Brain pericyte (primary cell): ENCODE results near the gene ACOT12.
A peak's percentile ranks its signal among the peaks of the same experiment; 100 is the strongest.
"Not testable (repeated sequence)": the region's sequence is repeated elsewhere in the genome, so short reads cannot be mapped to it uniquely, and the experiment has no call there.

Experiments used
- DNase-seq: peaks from one replicate; pipeline ENCODE4 v3.0.0-alpha.2; 2012; ENCODE audit warnings: low read depth, low spot score

The ACOT12 gene

DNA sequence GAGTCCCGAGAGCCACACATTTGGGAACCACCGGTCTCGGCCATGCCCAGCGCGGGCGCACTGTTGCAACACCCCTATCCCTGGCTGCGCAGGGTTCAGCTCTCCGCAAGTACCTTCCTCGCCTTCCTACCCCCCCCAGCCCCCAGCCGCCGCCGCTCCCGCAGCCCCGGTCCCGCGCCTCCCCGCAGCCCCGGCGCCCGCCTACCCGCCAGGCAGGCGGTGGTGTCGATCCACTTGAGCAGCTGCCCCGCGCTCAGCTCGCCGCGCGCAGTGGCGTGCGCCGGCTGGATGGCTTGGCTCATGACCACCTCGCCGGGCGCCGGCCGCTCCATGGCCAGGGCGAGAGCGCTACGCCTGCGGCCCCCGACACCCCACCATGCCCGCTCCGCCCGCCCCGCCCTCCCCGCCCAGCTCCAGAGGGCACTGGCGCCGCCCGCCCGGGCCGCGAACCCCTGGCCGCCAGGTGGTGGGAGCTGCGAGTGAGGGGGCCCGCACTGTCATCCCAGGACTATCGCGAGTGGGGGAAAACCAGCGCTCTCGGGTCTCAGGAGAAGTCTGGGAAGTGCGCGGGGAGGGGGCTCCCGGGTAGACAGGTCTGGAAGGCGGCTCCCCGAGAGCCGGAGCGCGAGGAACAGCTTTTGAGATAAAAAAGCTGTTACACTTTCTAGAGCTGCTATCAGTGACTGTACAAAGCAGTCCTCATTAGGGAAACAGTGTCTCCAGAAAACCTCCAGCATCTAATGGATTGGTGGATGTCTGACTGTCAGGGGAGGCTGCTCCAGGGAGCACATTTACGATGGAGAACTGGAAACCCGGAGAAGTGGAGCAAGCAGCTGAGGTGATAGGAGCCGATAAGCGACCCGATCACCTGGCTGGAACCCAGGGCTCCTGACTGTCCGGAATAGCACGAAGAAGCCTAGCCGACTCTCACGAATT lies at the start of gene ACOT12:
Gene ACOT12, minus strand, starts transcription at position 352 of the 936 bp plus-strand sequence. Its CDS starts 20 bp downstream, at position 332.
- no peak for DNase-seq

DNA sequence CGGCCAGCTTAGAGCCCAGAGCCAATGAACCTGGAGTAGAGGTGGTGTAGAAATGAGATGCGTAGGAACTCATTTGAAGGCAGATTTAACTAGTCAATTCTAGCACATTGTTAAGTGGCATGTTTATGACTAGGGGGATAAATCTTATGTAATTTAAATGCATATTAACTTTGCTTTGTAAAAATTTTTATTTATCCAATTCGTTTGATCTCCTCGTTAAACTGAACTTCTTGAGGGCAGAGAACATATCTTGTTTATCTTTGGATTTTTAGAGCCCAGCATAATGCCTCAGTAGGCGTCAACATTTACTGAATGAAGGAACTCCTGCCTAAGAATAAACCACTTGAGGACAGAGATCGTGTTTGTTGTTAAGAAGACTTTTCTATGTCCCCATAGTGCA lies 41.1 kb upstream of the ACOT12 start:
- DNase-seq = no peak

DNA sequence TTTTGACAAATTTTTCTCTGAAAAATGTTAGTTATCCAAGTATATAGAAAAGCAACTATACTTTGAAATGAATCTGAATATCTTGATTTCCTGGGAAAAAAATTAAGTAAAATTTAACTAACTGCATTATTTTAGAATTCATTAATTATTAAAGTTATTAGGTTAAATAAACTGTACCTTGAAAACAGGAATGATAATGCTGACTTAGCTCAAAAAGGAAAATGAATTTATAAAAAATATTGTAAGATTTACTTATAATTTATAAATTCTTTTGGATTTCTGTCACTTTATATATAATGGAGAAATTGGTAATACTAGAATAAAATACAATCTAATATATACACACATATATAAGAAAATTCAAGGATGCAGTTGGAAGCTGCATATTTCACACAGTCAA lies 36.1 kb upstream of the ACOT12 start:
- DNase-seq = no peak

DNA sequence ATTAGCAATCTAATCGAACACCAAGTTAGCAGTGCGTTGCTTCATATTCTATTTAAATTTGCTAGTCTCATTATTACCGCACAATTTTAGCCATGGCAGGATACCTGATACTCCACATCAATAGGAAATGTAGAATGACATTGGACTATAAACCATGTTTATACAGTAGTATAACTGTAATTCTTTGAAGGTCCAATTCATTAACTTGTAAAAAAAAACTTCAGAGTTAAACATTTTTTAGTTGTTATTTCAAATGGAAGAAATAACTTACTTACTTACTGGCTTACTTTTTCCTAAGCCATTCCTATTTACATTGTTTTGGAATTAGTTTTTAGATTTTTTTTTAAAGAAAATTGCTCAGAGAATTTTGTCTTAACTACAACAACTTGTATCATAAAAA lies 35.4 kb upstream of the ACOT12 start:
- no peak for DNase-seq

DNA sequence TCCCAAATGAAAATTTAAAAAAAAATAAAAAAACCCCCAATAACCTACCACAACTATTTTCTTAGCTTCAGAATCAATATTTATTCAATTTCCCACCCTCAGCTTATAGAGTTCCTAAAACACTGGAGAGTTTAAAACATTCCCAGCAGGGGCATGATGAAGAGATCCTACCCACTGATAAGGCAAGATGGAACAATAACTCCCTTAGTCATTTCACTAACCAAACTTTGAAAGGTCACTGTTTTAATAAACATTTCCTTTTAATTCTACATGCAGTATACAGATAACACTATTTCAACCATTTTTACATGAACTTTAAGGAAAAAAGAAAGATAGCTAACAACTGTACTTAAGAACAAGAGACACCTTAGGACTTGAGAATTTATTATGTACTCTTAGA lies 34.9 kb upstream of the ACOT12 start:
- DNase-seq = peak; percentile 34

DNA sequence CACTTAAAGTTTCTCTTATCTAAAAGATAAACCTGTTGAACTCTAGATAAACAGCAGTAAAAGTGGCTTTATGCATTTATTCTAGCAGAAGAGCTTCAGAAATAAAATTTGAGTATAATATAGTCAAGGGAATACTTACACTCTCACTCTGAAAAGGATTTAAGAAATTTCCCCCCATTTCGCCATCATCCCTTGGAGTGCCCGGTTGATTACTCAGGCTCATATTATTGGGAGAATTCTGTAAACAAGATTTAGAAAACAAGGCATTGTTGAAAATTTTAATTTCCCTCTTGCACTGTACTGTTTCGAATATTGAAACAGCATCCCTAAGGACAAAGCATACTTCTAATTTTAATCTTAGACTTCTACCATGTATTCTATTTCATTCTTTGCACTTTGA lies 34.5 kb upstream of the ACOT12 start:
- no peak for DNase-seq

DNA sequence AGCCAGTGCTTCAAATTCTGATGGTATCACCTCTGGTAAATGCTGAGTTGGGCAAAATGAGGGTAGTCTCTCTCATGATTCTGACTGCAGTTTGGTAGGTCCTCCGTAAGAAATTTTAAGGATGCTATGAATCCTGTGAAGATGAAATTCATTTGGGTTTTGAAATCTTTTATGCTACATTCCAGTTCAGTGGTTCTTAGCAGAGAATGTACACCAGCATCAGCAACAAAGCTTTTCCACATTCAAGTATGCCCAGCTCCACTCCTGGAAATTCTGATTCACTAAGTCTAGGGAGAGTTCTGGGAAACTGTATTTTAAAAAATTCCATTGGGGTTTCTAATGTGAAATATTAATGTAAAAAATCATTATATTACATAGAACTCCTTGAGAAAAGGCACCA lies 33.6 kb upstream of the ACOT12 start:
- DNase-seq = no peak

DNA sequence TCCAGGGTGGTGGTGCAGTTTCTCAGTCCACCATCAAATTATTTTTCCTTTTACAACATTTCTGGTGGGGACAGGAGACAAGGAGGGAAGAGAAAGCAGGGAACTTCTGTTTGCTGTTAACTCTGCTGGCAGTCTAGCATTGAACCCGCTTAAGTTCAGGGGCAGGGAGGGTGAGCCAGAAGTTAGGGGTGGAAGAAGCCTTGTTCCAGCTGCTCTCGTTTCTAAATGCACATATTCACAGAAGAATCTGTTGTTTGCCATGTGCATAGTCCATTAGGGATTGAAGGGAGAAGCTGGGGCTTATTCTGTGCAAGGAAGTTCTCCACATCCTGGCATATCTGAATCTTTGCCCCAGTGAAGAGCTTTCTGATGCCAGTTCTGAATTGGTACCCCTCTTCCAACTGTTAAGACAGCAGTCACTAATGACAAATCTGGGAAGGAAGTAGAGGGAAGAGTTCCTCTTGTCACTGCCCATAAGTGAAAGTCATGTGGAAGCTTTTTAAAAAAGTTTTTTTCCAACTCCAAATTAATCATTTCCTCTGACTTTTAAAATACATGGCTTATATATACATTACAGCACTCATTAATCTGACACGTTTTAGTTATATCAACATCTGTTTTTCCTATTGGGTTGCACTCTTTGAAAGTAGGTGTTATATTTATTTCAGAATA lies 32.6 kb upstream of the ACOT12 start:
- DNase-seq = no peak

DNA sequence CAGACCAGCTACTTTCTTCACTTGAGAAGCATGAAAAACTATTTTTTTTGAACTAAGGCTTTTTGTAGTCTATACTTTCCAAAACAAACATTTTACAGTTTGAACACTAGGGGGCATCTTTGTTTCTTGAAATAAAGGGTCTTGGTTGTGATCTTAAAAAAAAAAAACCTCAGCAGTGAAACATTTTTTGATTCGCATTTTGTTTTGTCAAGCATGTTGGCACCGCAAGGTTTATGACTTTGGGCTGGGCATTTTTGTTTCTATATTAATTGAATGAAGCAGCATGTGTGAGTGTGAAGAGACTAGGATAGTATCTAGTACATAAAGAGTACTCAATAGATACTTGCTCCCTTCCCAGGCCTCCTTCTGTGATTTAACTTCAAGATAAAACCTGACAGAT lies 31.6 kb upstream of the ACOT12 start:
- no peak for DNase-seq

DNA sequence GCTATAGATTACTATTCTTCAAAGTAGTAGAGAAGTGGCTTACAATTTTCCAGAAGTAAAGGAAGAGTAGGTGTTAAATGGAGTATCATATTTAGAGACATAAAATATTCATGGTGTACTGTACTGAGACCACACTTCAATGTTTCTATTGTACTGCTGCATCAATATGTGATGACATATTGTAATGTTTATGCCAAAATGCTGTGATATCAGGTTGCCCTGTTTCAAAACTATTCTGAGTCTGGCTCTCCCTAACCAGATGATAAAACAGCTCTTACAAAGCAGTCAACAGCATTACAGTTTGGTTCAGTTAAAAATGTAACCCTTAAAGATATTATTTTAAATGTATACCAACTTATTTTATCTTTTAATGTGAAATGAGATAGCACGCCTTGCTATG lies 30.8 kb upstream of the ACOT12 start:
- no peak for DNase-seq

DNA sequence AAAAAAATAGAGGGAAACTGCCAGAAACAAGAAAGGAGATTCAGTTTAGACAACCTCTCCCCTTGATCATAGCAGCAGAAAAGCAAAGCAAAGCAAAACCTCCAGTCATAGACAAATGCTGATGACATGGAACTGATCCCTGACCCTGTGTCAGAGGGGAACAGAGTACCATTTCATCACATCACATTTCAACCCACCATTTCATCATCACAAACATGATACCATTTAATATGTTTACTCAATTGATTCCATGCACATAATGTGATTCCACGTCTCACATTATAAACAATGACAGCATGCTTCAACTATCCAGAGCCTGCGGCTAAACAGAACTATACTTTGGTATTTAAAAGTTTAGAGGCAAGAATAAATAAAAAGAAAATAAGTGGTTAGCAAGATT lies 28.7 kb upstream of the ACOT12 start:
- peak; percentile 63 for DNase-seq

DNA sequence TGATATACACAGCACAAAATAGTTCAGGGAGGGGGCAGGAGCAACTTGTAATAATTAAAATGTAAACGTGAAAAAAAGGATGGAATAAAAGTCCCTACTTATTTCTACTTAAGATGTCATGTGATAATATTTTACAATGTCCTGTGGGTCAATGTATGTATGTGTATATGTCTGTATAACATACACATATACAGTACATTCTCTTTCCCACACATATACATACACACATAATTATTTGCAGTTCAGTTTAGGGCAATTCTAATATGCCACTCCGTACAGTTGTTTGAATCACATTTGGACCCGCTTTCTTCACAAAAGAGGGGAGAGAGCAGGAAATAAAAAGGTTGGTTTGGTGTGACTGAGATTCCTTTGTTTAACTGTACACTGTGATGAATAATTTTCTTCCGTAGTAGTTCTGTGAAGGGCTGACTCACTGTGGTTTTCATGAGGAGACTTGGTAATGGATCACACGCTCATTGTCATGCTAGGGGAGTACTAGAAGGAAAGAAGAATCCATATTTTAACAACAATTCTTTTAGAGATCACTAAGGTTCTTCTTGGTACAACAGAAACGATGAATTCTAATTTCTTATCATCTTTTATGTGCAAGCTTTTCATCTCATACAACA lies 26.2 kb upstream of the ACOT12 start:
- DNase-seq = peak; percentile 43

DNA sequence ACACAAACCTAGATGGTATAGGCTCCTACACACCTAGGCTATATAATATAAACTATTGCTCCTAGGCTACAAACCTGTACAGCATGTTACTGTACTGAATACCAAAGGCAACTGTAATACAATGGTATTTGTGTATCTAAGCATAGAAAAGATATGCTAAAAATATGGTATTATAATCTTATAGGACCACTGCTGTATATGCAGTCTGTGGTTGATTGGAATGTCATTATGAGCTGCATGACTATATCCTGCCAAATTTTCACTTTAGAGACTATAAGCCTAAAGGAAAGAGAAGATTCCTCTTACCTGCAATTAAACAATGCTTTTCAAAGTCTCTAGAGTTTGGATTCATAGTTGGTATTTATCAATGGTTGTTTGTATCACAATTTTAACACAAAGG lies 24.7 kb upstream of the ACOT12 start:
- no peak for DNase-seq

DNA sequence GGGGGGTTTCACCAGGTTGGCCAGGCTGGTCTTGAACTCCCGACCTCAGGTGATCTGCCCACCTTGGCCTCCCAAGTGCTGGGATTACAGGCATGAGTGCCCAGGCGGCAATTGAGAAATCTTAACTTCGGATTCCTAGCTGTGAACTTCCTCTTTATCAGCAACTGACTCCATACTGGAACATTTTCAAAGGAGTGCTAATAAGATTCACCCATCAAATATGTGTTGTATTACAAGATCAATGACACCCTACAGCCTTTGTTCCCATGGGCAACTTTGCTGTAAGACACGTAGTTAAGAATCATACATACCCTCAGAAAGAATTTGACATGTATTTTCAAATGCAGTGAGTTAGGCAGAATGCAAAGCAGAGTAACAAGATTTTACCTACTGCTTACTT lies 23.1 kb upstream of the ACOT12 start:
- DNase-seq = no peak

DNA sequence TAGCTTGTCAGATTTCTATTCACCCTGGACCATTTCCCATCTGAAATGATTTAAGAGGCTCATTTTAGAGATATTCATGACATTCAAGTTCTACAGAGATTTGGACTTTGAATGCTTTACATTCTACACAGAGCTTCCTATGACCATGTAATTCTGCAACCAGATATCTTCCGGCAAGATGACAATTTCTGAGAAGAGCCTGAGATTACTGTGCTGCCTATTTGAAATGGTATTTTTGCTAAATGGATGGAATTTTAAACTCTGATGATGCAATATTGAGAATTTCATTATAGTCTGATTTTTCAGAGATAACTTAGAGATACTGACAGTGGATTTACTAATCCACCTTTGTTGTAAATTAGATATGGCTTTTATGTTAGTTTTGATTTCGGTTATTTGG lies 16.0 kb upstream of the ACOT12 start:
- DNase-seq = no peak

DNA sequence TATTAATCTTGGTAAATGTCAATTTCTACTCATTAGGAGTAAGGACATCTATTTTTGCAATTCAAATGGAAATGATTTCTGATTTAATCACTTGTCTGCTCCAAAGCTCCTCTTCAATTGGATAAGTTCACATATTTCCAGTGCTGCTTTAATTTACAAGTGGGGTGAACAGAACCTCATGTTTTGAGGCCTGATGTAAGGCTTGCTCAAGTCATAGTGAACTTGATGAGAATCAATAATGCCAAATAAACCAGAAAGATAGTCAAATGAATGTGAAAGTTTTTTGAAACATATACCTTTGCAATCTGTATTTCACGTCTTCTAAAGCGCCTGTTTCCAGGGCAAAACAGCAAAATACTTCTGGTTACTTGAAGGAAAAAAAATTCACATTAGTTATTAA lies 15.4 kb upstream of the ACOT12 start:
- DNase-seq = no peak

DNA sequence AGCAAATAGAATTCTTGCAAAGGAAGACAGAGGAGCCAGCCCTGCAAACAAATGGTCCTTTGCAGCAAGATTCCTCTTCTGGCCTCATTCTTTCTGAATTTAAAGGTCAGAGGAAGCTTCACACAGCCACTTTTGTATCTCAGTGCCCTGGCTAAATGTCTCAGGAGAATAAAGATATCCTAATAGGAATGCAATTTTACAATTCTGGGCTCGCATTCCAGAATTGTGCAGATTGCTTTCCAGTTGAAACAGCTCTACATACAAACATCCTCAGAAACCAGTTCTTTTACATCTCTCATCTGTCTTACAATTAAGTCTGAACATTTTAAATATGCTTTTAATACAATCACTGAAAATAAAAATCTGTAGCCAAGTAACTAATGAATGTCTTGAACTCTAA lies 14.6 kb upstream of the ACOT12 start:
- DNase-seq = no peak

DNA sequence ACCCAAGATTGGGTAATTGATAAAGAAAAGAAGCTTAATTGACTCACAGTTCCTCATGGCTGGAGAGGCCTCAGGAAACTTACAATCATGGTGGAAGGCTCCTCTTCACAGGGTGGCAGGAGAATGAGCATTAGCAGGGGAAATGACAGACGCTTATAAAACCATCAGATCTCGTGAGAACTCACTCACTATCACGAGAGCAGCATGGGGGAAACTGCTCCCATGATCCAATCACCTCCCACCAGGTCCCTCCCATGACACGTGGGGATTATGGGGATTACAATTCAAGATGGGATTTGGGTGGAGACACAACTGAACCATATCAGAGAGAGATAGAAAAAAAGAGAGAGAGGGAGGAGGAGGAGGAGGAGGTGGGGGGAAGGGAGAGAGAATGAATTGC lies 13.9 kb upstream of the ACOT12 start:
- DNase-seq = not testable (repeated sequence)

DNA sequence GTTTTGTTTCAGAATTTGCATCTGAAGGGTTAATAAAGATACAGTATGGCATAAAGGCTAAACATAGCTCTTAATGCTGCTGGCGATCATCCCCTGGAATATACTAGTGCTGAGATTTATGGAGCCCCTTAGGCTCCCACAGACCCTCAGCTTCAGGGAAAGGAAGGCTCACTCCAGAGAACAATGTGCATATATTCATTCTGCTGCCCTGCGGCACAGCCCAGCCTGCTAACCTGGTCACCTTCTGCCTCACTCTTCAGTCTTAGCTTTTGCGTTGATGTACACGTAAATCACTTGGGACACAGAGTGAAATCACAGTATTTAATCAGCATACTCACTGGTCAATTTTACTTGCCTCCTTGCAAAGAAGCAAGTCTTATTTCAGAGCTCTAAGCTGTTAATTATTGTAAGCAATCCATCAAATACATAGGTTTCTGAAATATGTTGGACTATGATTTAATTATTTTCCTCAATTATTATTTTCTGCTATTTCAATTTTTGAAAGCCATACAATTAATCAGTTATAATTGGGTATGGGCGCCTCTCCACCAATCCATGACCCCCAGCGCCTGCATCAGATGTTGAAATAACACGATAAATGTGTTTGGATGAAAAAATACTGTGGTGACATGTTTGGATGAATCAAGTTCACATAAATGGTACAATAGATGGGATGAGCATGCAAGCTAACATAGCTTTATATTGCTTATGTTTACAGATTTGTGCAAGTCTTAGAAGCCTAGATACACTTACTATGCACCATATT lies 11.4 kb upstream of the ACOT12 start:
- no peak for DNase-seq

DNA sequence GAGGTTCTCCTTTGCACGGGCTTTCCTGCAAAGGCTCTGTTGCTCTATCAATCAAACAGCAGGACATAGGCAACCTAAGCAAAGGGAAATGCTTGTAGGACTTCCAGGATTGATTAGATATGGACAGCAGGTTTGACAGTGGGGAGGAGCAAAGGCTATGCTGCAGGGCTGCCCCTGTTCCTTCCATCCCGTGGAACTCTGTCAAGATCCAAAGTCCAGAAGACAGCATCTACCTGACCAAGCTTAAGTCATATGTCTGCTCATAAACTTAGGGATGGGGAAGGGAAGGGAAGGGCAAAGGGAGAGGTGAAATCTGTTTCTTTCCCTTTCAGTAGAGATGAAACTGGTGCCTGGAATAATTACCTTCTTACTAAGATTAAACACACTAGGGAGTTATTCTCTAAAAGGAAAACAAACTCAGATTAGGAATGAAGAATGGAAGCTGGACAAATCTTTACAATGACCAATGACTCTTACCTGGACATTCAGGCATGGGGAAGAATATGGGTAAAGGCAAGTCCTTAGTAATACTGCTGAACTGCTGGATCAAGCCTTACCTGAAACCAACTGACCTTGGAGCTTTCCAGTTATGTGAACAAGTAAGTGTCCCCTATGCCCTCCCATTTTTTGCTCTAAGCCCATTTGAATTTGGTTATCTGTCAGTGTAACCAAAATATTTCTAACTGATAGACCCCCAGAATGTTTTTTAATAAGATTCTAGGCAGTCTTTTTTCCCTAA lies 8.4 kb upstream of the ACOT12 start:
- DNase-seq = no peak

DNA sequence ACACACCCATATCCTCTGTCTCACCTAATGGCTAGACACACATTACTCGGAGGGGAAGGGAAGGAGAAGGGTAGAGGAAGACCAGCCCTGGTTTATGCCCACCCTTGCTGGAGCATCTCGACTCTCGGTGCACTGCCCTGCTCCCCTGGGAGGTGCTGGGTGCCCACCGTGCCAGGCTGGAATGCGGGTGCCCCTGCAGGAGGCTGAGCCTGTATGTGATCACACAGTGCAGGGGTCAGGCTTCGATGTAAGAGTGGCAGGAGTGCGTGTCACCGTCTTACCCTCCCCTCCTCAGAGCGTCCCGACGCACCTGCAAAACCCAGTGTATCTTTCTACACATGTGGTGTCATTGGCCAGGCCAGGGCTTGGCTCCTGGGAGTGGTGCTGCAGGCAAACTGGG lies 7.3 kb upstream of the ACOT12 start:
- DNase-seq = no peak
